Measurements from ENCODE around the gene MYO1C. TPM values are rescaled to one million over a fixed set of nuclear protein-coding genes. Genes with fewer than 3 reads are reported as not detected.

MYO1C gene
- total RNA-seq, 2 donors from 2014 or later, result 32.8 to 49.9 TPM

- H3K4me1 Mint-ChIP-seq (ENCODE audit: low read depth), result peaks cover 45% of the 10 kb centered on the region
- peaks cover 7% of the 10 kb centered on the region for H3K27me3 Mint-ChIP-seq (ENCODE audit: low read depth)
- DNase-seq (peak; percentile 66 to 83), ATAC-seq (replicated peaks in 1 of 2) (peak; percentile 24 to 35)
- H3K9me3 Mint-ChIP-seq, result no peaks in the 10 kb centered on the region
- H3K36me3 Mint-ChIP-seq (ENCODE audit: insufficient read depth in 2 of 2), result no peaks in the 10 kb centered on the region
- peak overlapping the region; percentile 81 to 82 for H3K4me3 Mint-ChIP-seq
- peak overlapping the region; percentile 24 for H3K27ac Mint-ChIP-seq
Observed at GRCh38 chr17:1487939-1488825, 4.3 kb downstream of the MYO1C start.

- H3K36me3 Mint-ChIP-seq (ENCODE audit: insufficient read depth in 2 of 2), result no peaks in the 10 kb centered on the region
- ATAC-seq (replicated peaks in 1 of 2) (peak; percentile 21 to 25), DNase-seq (peak; percentile 76 to 78)
- H3K27me3 Mint-ChIP-seq (ENCODE audit: low read depth), result peaks cover 7% of the 10 kb centered on the region
- no peaks in the 10 kb centered on the region for H3K9me3 Mint-ChIP-seq
- H3K27ac Mint-ChIP-seq, result peak overlapping the region; percentile 15
- H3K4me1 Mint-ChIP-seq (ENCODE audit: low read depth), result peaks cover 38% of the 10 kb centered on the region
- H3K4me3 Mint-ChIP-seq, result peak overlapping the region; percentile 74 to 80
Observed at GRCh38 chr17:1486802-1487695, 5.4 kb downstream of the MYO1C start.

GRCh38 chr17:1485423-1486376 is 6.8 kb downstream of the MYO1C start:
- DNase-seq (peak; percentile 66 to 78), ATAC-seq (replicated peaks in 1 of 2) (peak; percentile 58 to 64)
- H3K4me1 Mint-ChIP-seq (ENCODE audit: low read depth), result peaks cover 31% of the 10 kb centered on the region
- H3K4me3 Mint-ChIP-seq, result peak overlapping the region; percentile 74 to 80
- no peak overlapping the region for H3K27ac Mint-ChIP-seq
- H3K9me3 Mint-ChIP-seq, result no peaks in the 10 kb centered on the region
- peaks cover 0 to 4% of the 10 kb centered on the region in 2 donors for H3K36me3 Mint-ChIP-seq (ENCODE audit: insufficient read depth in 2 of 2)
- H3K27me3 Mint-ChIP-seq (ENCODE audit: low read depth), result peaks cover 6% of the 10 kb centered on the region

GRCh38 chr17:1484676-1485422 is 7.6 kb downstream of the MYO1C start:
- Mint-ChIP-seq H3K27ac (peak overlapping the region; percentile 42), H3K27me3 (ENCODE audit: low read depth) (no peaks in the 10 kb centered on the region), H3K4me1 (ENCODE audit: low read depth) (peaks cover 23% of the 10 kb centered on the region), H3K36me3 (ENCODE audit: insufficient read depth in 2 of 2) (peaks cover 0 to 4% of the 10 kb centered on the region in 2 donors), H3K4me3 (peak overlapping the region; percentile 76 to 79), H3K9me3 (no peaks in the 10 kb centered on the region)
- DNase-seq, result peak; percentile 48 to 50
- ATAC-seq (replicated peaks in 1 of 2), result peak; percentile 8 to 28

GRCh38 chr17:1484060-1484535 is 8.4 kb downstream of the MYO1C start:
- H3K36me3 Mint-ChIP-seq (ENCODE audit: insufficient read depth in 2 of 2), result peaks cover 0 to 4% of the 10 kb centered on the region in 2 donors
- H3K9me3 Mint-ChIP-seq, result no peaks in the 10 kb centered on the region
- no peaks in the 10 kb centered on the region for H3K27me3 Mint-ChIP-seq (ENCODE audit: low read depth)
- H3K27ac Mint-ChIP-seq, result no peak overlapping the region
- no peak for DNase-seq
- peak overlapping the region; percentile 56 to 65 for H3K4me3 Mint-ChIP-seq
- ATAC-seq (replicated peaks in 1 of 2), result no peak
- peaks cover 17% of the 10 kb centered on the region for H3K4me1 Mint-ChIP-seq (ENCODE audit: low read depth)

- Mint-ChIP-seq H3K27me3 (ENCODE audit: low read depth) (no peaks in the 10 kb centered on the region), H3K4me3 (no peak overlapping the region), H3K27ac (no peak overlapping the region), H3K4me1 (ENCODE audit: low read depth) (peaks cover 9% of the 10 kb centered on the region), H3K36me3 (ENCODE audit: insufficient read depth in 2 of 2) (peaks cover 0 to 4% of the 10 kb centered on the region in 2 donors), H3K9me3 (no peaks in the 10 kb centered on the region)
- no peak for DNase-seq
- no peak for ATAC-seq (replicated peaks in 1 of 2)
Observed at GRCh38 chr17:1482680-1483079, 9.8 kb downstream of the MYO1C start.

- Mint-ChIP-seq H3K27me3 (ENCODE audit: low read depth) (no peaks in the 10 kb centered on the region), H3K4me1 (ENCODE audit: low read depth) (peaks cover 4% of the 10 kb centered on the region), H3K36me3 (ENCODE audit: insufficient read depth in 2 of 2) (peaks cover 0 to 4% of the 10 kb centered on the region in 2 donors), H3K9me3 (no peaks in the 10 kb centered on the region), H3K4me3 (no peak overlapping the region), H3K27ac (no peak overlapping the region)
- no peak for ATAC-seq (replicated peaks in 1 of 2)
- no peak for DNase-seq
Observed at GRCh38 chr17:1481736-1482135, 10.8 kb downstream of the MYO1C start.

- Mint-ChIP-seq H3K36me3 (ENCODE audit: insufficient read depth in 2 of 2) (peaks cover 0 to 4% of the 10 kb centered on the region in 2 donors), H3K9me3 (no peaks in the 10 kb centered on the region), H3K27me3 (ENCODE audit: low read depth) (no peaks in the 10 kb centered on the region), H3K4me3 (no peak overlapping the region), H3K4me1 (ENCODE audit: low read depth) (no peaks in the 10 kb centered on the region), H3K27ac (no peak overlapping the region)
- no peak for DNase-seq
- no peak for ATAC-seq (replicated peaks in 1 of 2)
Observed at GRCh38 chr17:1480747-1481465, 11.6 kb downstream of the MYO1C start.

- no peaks in the 10 kb centered on the region for H3K9me3 Mint-ChIP-seq
- H3K4me1 Mint-ChIP-seq (ENCODE audit: low read depth), result peaks cover 8% of the 10 kb centered on the region
- H3K36me3 Mint-ChIP-seq (ENCODE audit: insufficient read depth in 2 of 2), result peaks cover 0 to 4% of the 10 kb centered on the region in 2 donors
- ATAC-seq (replicated peaks in 1 of 2), result no peak
- no peak for DNase-seq
- H3K27ac Mint-ChIP-seq, result no peak overlapping the region
- H3K27me3 Mint-ChIP-seq (ENCODE audit: low read depth), result no peaks in the 10 kb centered on the region
- H3K4me3 Mint-ChIP-seq, result no peak overlapping the region
Observed at GRCh38 chr17:1478418-1478817, 14.1 kb downstream of the MYO1C start.

- no peak for DNase-seq
- Mint-ChIP-seq H3K4me3 (no peak overlapping the region), H3K27ac (no peak overlapping the region), H3K27me3 (ENCODE audit: low read depth) (peaks cover 7% of the 10 kb centered on the region), H3K9me3 (no peaks in the 10 kb centered on the region), H3K4me1 (ENCODE audit: low read depth) (peaks cover 19% of the 10 kb centered on the region), H3K36me3 (ENCODE audit: insufficient read depth in 2 of 2) (no peaks in the 10 kb centered on the region)
- no peak for ATAC-seq (replicated peaks in 1 of 2)
Observed at GRCh38 chr17:1475321-1475854, 17.1 kb downstream of the MYO1C start.
